GM18873 (cell line): ENCODE measurements around the gene ALPL.

ENCODE experiments used
- ATAC-seq: cut with Tn5 transposase; IDR thresholded peaks from one replicate; pipeline ENCODE4 v1.9.1; 2021; ENCODE audit warnings: mild to moderate bottlenecking, moderate library complexity, moderate number of reproducible peaks; ENCODE audit not compliant: unreplicated experiment, low FRiP score

The ALPL gene

GRCh38 chr1:21573971-21574465 lies 64.8 kb downstream of the ALPL start:
- no peak for ATAC-seq

- ATAC-seq: no peak
Measured at GRCh38 chr1:21574466-21575151, 65.4 kb downstream of the ALPL start.

- ATAC-seq: no peak
Measured at GRCh38 chr1:21575351-21575942, 66.2 kb downstream of the ALPL start.

GRCh38 chr1:21576031-21576797 lies 67.0 kb downstream of the ALPL start:
- no peak for ATAC-seq

GRCh38 chr1:21576798-21577187 lies 67.6 kb downstream of the ALPL start:
- ATAC-seq: no peak

GRCh38 chr1:21577324-21577723 lies 68.1 kb downstream of the ALPL start:
- ATAC-seq: no peak

GRCh38 chr1:21577933-21578332 lies 68.7 kb downstream of the ALPL start:
- no peak for ATAC-seq

- ATAC-seq: no peak
Measured at GRCh38 chr1:21579791-21580190, 70.6 kb downstream of the ALPL start.

GRCh38 chr1:21584096-21584495 lies 74.9 kb downstream of the ALPL start:
- no peak for ATAC-seq

GRCh38 chr1:21585037-21585436 lies 75.8 kb downstream of the ALPL start:
- no peak for ATAC-seq

- ATAC-seq: no peak
Measured at GRCh38 chr1:21586222-21586621, 77.0 kb downstream of the ALPL start.

- ATAC-seq: no peak
Measured at GRCh38 chr1:21586846-21587601, 77.8 kb downstream of the ALPL start.

GRCh38 chr1:21587602-21587953 lies 78.4 kb downstream of the ALPL start:
- ATAC-seq: no peak

- no peak for ATAC-seq
Measured at GRCh38 chr1:21589618-21590017, 80.4 kb downstream of the ALPL start.

GRCh38 chr1:21590126-21590880 lies 81.1 kb downstream of the ALPL start:
- no peak for ATAC-seq

- no peak for ATAC-seq
Measured at GRCh38 chr1:21590934-21591333, 81.7 kb downstream of the ALPL start.

- ATAC-seq: no peak
Measured at GRCh38 chr1:21592086-21592865, 83.1 kb downstream of the ALPL start.

GRCh38 chr1:21593231-21593630 lies 84.0 kb downstream of the ALPL start:
- ATAC-seq: no peak

- ATAC-seq: no peak
Measured at GRCh38 chr1:21594501-21594900, 85.3 kb downstream of the ALPL start.
